NCI-H446 treated with DMSO at 0.1 percent for 48 hours (cell line): ENCODE measurements around the gene MUSTN1.
A peak's percentile ranks its signal among the peaks of the same experiment; 100 is the strongest.

ENCODE experiments used
- DNase-seq: peaks from one replicate; lab custom pipeline; 2025; lab: John Stamatoyannopoulos, UW

Gene MUSTN1

DNA sequence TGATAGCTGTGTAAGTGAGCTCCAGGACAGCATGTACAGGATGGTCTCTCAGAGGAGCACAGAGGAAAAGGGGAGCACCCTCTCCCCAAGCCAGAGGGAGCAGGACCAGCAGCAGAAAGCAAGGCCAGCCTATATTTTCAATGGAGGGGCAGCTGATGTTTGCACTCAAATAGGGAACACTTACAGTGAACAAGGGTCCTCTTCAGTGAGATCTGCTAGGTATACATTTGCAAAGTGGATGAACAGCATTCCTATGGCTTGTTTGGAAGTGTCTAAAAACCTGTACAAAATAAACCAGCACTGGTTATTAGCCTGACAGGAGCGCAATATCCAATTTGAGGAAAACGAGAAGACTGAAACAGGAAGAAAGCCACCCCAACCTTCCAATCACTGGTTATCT lies 17.6 kb upstream of the MUSTN1 start:
- DNase-seq: no peak

DNA sequence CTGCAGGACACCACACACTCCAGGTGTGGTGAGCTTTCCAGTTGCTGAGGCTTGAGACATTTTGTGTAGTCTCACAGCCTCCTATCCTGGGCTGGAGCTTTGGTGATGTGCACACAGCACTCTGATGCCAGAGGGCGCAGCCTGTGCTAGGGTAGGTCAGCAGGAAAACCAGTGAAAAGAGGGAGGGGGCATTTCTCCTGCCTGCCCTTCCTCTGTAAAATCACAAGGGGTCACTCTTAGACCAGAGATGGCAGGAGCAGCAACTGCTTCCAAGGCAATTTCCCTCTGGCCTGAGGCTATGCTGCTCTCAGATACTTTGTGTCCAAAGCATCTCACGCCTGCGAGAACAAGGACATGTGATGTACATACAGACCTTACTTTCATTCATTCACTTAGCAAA lies 16.5 kb upstream of the MUSTN1 start:
- peak; percentile 34 for DNase-seq

DNA sequence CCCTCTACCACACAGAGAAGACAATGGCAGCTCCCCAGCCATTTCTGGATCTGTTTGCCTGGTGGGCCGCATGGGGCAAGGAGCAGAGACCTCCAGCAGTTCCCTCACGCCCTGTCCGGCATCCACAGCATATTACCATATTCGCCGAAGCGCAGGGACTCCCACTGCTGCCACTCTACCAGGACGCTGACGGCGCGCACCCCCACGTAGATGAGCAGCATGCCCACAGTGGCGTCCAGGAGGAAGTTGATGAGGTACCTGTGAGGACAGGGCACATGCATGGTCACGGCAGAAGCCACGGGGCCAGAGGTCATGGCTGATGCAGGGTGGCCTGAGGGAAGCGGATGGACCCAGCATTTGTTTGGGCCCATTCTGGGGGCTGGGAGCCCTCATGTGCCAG lies 14.8 kb upstream of the MUSTN1 start:
- no peak for DNase-seq

GRCh38 chr3:52848617-52849016 lies 13.8 kb upstream of the MUSTN1 start:
- no peak for DNase-seq

DNA sequence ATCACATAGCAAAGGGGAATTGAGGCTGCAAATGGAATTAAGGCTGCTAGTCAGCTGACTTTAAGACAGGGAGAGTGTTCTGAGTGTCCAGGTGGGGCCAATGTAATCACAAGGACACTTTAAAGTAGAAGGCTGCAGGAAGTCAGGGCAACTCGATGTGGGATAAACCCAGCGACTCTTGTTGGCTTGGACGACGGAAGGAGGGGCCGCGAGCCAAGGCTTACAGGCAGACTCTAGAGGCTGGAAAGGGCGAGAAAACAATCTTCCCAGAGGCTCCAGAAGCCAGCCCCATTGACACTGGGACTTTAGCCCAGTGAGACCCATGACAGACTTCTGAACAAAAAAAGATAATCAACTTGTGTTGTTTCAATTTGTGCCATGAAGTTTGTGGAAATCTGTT lies 12.9 kb upstream of the MUSTN1 start:
- no peak for DNase-seq

GRCh38 chr3:52847241-52847640 lies 12.4 kb upstream of the MUSTN1 start:
- no peak for DNase-seq

GRCh38 chr3:52846432-52846965 lies 11.7 kb upstream of the MUSTN1 start:
- DNase-seq: peak; percentile 57

DNA sequence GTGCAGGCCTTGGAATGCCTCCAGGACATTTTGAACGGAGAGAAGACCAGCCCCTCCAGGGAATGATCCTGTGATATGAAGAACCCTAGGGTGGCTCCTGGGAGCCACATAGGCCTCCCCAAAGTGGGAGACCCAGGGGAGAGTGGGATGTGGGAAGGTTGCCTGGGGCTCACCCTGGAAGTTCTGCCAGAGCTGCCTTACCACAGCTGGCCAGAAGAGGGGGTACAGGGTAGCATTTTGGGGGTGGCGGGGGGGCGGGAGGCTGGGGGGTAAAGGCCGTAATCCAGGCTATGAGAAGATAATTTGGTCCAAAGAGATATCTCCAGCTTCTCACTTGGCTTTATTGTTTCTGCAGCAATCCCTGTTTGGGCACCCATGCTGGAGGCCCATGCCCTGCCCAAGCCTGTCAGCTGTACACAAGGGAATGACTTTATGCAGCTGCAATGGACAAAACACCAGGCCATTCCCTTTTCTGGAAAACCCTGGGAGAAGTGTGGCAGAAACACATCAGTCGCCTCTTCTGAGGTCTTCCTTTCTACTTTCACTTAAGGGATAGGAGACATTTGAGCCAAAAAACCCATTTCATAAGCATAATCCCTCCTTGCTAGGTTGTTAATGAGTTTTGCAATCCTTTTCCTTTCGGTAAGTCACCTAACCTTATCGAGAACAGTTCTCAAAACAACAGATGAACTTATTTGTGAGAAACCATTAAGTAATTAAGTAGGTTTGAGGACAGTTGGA lies 11.0 kb upstream of the MUSTN1 start:
- DNase-seq: no peak

DNA sequence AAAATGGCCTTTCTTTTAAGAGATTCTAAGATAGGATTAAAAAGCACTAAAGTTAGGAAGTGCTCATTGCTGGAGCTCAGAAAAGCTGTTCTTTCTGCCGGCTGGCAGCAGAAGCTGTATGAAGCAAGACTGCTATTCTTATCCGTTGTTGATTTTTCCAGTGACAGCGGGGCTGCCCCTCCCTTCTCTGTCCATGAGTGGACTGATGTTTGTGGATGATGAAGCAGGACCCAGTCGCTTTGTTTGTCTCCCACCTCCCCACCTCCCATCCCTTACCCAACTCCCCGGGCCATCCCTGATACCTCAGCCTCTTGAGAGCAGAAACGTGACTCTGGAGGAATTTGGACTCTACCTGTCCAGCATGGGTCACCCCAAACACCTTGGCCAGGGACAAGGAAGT lies 10.3 kb upstream of the MUSTN1 start:
- no peak for DNase-seq

GRCh38 chr3:52844290-52844975 lies 9.6 kb upstream of the MUSTN1 start:
- DNase-seq: no peak

DNA sequence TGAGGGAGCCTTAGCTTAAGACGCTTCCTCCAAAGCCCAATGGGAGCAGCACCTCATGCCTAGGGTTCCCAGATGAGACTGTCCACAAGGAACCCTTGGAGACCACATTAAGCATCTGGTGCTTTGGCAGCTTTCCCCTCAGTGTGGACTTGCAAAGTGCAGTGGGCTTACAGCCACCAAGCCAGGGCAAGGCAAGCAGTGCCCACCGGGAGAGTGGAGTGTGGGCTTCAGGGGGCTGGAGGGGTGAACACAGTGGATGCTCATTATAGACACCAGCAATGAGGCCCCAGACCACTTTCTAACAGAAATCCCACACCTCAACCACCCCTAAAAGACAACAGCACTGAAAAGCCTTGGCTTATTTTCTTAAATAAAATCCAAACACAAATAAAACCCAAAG lies 9.1 kb upstream of the MUSTN1 start:
- DNase-seq: no peak

- no peak for DNase-seq
Observed at GRCh38 chr3:52843108-52843865, 8.5 kb upstream of the MUSTN1 start.

- no peak for DNase-seq
Observed at GRCh38 chr3:52842424-52842823, 7.6 kb upstream of the MUSTN1 start.

DNA sequence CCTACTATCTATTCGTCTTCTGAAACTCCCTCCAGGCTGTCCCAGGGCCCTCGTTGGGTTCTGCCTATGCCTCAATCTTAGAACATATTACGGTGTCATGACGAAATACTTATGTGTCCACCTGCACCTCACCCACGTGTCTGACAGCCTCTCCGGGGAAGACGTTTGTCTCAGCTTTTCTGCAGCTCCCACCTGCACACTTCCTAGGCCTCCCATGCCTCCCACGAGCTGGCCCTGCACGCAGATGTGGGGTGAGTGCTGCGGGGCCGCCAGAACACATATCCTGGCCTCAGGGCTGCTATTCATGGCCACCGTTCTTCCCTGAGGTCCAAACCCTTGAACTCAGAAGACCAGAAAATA lies 7.1 kb upstream of the MUSTN1 start:
- DNase-seq: no peak

- no peak for DNase-seq
Observed at GRCh38 chr3:52841211-52841980, 6.6 kb upstream of the MUSTN1 start.

- DNase-seq: no peak
Observed at GRCh38 chr3:52839892-52840545, 5.2 kb upstream of the MUSTN1 start.

DNA sequence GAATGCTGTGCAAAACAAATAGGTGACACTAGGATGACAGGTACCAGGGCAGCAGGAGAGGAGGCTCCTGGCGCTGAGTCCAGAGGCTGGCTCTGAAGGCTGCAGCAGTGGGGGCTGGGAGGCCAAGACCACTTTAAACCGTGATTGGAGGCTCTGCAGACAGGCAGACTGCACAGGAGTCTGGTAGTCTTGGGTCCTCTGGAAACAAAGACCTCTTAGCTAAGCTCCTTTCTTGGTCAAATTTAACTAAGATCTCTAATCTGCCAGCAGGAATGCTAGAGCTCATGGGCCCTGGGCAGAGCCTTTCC lies 4.4 kb upstream of the MUSTN1 start:
- DNase-seq: no peak

GRCh38 chr3:52838561-52839267 lies 3.9 kb upstream of the MUSTN1 start:
- DNase-seq: no peak

- DNase-seq: no peak
Observed at GRCh38 chr3:52836986-52837385, 2.2 kb upstream of the MUSTN1 start.

DNA sequence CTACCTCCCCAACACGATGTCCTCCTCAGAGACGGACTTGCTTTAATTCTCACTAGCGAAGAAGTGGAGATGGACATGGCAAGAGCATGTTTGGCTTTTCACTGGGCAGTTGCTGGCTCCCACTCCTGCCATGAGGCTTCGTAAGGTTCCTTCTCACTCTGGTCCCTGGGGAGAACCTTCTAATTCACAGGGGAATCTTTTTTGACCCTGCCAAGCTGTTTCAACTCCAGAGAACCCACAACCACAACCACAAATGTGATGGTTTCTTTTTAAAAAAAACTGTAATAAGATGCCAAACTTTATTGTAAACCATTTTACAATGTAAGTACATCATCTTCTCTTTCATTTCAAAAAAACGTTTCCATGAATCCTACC lies 1.6 kb upstream of the MUSTN1 start:
- no peak for DNase-seq

DNA sequence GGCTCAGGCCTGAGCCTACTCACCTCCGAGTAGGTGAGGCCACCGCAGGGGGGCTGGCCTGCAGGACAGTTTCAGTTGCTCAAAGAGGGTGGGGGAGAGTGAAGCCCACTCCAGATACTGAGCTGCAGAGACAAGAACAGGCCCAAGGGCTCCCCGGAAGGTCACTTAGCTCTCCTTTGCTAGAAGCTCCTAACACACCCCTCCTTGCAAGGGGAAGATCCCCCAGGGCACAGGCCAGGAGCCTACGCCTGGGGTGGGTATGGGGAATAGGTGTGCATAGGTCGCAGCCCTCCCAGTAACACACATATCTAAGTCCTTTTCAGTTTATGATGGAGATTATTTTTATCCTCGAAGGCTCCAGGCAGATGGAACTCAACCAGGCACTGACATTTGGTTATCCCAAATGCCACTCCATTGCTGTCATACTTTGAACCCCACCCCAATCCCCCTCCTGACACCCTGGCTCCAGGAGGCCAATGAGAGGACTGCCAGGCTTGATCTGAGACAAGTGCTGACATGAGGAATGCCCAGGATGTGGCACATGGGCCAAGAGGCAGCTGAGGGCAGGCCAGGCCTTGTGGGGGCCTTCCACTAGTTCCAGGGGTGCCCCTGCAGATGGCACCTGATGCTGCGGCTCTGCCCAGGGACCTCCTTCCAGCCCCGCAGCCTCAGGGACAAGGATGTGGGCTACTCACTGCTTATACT lies 1.1 kb upstream of the MUSTN1 start:
- DNase-seq: no peak
